Measurements from ENCODE around the gene NBEAL2. TPM values are rescaled to one million over a fixed set of nuclear protein-coding genes. Genes with fewer than 3 reads are reported as not detected.

The NBEAL2 gene
- total RNA-seq, 1 donor from 2014 or later, result 115 TPM

DNA sequence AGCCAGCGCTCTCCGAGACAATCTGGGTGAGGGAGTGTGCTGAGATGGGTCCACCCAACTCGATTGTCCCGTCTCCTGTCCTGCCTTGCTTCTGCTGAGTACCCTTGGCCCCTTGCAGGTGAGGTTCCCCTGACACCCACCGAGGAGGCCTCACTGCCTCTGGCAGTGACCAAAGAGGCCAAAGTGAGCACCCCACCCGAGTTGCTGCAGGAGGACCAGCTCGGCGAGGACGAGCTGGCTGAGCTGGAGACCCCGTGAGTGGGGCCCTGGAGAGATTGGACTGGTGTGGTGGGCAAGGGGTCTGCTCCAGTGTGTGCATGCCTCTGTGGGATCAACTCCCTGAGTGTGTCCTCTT lies 23.6 kb downstream of the NBEAL2 start:
- DNase-seq (ENCODE audit: extremely low spot score, unreplicated experiment), result no peak
- TF ChIP-seq, protein P1, sequence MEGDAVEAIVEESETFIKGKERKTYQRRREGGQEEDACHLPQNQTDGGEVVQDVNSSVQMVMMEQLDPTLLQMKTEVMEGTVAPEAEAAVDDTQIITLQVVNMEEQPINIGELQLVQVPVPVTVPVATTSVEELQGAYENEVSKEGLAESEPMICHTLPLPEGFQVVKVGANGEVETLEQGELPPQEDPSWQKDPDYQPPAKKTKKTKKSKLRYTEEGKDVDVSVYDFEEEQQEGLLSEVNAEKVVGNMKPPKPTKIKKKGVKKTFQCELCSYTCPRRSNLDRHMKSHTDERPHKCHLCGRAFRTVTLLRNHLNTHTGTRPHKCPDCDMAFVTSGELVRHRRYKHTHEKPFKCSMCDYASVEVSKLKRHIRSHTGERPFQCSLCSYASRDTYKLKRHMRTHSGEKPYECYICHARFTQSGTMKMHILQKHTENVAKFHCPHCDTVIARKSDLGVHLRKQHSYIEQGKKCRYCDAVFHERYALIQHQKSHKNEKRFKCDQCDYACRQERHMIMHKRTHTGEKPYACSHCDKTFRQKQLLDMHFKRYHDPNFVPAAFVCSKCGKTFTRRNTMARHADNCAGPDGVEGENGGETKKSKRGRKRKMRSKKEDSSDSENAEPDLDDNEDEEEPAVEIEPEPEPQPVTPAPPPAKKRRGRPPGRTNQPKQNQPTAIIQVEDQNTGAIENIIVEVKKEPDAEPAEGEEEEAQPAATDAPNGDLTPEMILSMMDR (conservative IDR thresholded peaks at IDR 0.05), result no peak
- H3K27ac Mint-ChIP-seq, result no peak overlapping the region
- H3K9me3 Mint-ChIP-seq, result no peaks in the 10 kb centered on the region
- peaks cover 3% of the 10 kb centered on the region for H3K4me1 Mint-ChIP-seq (ENCODE audit: unreplicated experiment)
- H3K27me3 Mint-ChIP-seq, result no peaks in the 10 kb centered on the region
- H3K4me3 Mint-ChIP-seq, result no peak overlapping the region
- H3K36me3 Mint-ChIP-seq, result peaks cover 3% of the 10 kb centered on the region

DNA sequence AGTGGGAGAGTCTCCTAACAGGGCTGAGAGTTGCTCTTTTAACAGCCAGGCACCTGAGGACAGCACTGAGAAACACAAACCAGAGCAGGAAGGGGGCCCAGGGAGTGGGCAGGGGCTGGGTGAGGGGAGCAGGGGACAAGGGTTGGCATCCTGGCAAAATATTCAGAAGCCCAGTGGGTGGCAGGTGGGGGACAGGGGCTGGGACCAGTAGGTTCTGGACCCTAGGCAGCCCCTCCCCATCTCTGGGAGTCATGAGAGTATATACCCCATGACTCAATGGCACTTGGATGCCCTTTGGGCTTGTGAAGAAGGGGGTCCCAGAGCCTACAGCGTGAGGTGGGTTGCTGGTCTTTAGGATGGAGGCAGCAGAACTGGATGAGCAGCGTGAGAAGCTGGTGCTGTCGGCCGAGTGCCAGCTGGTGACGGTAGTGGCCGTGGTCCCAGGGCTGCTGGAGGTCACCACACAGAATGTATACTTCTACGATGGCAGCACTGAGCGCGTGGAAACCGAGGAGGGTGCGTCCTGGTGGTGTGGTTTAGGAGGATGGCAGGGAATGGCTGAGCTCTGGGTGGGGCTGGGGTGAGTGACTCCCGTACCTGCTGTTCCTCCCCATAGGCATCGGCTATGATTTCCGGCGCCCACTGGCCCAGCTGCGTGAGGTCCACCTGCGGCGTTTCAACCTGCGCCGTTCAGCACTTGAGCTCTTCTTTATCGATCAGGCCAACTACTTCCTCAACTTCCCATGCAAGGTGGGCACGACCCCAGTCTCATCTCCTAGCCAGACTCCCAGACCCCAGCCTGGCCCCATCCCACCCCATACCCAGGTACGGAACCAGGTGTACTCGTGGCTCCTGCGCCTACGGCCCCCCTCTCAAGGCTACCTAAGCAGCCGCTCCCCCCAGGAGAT lies 24.2 kb downstream of the NBEAL2 start:
- TF ChIP-seq, protein P1 (conservative IDR thresholded peaks at IDR 0.05), result no peak
- no peak for DNase-seq (ENCODE audit: extremely low spot score, unreplicated experiment)
- no peak overlapping the region for H3K4me3 Mint-ChIP-seq
- no peaks in the 10 kb centered on the region for H3K27me3 Mint-ChIP-seq
- peaks cover 3% of the 10 kb centered on the region for H3K36me3 Mint-ChIP-seq
- no peaks in the 10 kb centered on the region for H3K4me1 Mint-ChIP-seq (ENCODE audit: unreplicated experiment)
- H3K27ac Mint-ChIP-seq, result no peak overlapping the region
- no peaks in the 10 kb centered on the region for H3K9me3 Mint-ChIP-seq

DNA sequence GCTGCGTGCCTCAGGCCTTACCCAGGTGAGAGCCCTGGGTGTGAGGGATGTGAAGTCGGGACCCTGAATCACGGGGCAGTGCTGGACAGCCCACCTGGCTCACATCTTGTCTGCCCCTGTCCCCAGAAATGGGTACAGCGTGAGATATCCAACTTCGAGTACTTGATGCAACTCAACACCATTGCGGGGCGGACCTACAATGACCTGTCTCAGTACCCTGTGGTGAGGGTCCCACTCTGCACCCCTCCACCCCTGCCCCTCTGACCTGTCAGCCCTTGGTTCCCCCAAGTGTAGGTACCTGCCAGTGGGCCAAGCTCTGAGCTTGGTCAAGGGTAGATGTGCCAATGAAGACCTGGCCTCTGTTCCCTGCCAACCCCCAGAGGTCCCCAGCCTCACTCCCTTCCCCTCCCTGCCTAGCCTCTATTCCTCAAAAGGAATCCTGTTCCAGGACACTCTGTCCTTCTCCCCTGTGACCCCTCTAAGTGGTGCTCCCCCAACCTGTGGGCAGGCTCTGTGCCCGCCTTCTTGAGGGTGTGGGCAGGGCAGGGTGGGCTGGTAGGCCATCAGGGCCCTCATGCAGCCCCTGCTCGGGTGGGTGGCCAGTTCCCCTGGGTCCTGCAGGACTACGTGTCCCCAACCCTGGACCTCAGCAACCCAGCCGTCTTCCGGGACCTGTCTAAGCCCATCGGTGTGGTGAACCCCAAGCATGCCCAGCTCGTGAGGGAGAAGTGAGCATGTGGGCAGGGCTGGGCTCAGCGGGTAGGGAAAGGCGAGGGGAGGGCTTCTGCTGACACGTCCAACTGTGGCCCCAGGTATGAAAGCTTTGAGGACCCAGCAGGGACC lies 25.1 kb downstream of the NBEAL2 start:
- no peaks in the 10 kb centered on the region for H3K9me3 Mint-ChIP-seq
- H3K27me3 Mint-ChIP-seq, result no peaks in the 10 kb centered on the region
- DNase-seq (ENCODE audit: extremely low spot score, unreplicated experiment), result no peak
- H3K27ac Mint-ChIP-seq, result no peak overlapping the region
- H3K36me3 Mint-ChIP-seq, result peaks cover 3% of the 10 kb centered on the region
- H3K4me3 Mint-ChIP-seq, result no peak overlapping the region
- H3K4me1 Mint-ChIP-seq (ENCODE audit: unreplicated experiment), result no peaks in the 10 kb centered on the region
- TF ChIP-seq, protein P1 (conservative IDR thresholded peaks at IDR 0.05), result no peak

DNA sequence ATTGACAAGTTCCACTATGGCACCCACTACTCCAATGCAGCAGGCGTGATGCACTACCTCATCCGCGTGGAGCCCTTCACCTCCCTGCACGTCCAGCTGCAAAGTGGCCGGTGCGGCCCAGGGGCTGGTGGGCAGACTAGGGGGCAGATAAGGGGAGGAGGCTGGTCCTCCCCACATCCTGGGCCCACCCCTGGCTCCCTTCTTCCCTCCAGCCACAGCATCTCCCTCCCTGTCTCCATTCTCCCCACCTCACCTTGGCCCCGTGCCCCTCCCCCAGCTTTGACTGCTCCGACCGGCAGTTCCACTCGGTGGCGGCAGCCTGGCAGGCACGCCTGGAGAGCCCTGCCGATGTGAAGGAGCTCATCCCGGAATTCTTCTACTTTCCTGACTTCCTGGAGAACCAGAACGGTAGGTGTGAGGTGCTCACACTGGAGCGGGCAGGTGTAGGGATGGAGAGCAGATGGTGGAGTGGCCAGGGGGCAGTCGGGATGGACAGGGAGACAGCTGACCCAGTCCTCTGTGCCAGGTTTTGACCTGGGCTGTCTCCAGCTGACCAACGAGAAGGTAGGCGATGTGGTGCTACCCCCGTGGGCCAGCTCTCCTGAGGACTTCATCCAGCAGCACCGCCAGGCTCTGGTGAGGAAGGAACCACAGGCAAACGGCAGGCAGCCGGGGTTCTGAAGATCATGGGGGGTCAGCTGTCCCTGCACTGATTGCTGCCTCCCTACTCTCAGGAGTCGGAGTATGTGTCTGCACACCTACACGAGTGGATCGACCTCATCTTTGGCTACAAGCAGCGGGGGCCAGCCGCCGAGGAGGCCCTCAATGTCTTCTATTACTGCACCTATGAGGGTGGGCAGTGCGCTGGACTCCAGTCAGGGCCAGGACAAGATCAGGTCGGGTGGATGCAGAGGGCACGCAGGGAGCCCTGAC lies 26.0 kb downstream of the NBEAL2 start:
- Mint-ChIP-seq H3K27me3 (no peaks in the 10 kb centered on the region), H3K4me3 (no peak overlapping the region), H3K4me1 (ENCODE audit: unreplicated experiment) (peaks cover 4% of the 10 kb centered on the region), H3K9me3 (no peaks in the 10 kb centered on the region), H3K36me3 (peaks cover 3% of the 10 kb centered on the region), H3K27ac (peak overlapping the region; percentile 8)
- TF ChIP-seq, protein P1 (conservative IDR thresholded peaks at IDR 0.05), result no peak
- no peak for DNase-seq (ENCODE audit: extremely low spot score, unreplicated experiment)

DNA sequence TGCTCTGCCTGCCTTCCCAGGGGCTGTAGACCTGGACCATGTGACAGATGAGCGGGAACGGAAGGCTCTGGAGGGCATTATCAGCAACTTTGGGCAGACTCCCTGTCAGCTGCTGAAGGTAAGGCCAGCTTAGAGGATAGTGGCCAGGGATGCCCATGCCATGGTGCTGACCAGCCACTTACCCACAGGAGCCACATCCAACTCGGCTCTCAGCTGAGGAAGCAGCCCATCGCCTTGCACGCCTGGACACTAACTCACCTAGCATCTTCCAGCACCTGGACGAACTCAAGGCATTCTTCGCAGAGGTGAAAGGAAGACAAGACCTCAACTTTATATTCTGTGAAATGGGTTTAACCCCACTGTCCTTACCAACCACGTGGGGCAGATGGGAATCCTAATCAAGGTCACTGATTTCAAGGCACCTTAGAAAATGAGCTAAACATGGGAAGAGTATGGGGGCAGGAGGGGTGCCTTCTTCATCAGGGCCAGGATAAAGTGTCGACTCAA lies 26.7 kb downstream of the NBEAL2 start:
- Mint-ChIP-seq H3K4me1 (ENCODE audit: unreplicated experiment) (peaks cover 4% of the 10 kb centered on the region), H3K4me3 (no peak overlapping the region), H3K36me3 (peaks cover 3% of the 10 kb centered on the region), H3K9me3 (no peaks in the 10 kb centered on the region), H3K27ac (peak overlapping the region; percentile 8), H3K27me3 (no peaks in the 10 kb centered on the region)
- no peak for DNase-seq (ENCODE audit: extremely low spot score, unreplicated experiment)
- TF ChIP-seq, protein P1 (conservative IDR thresholded peaks at IDR 0.05), result no peak
